Lower leg skin (tissue), 4 donors: ENCODE data around the gene FRRS1. TPM values are rescaled to one million over a fixed set of nuclear protein-coding genes. Genes with fewer than 3 reads are reported as not detected.
A peak's percentile ranks its signal among the peaks of the same experiment; 100 is the strongest.

Source experiments
- DNase-seq, 2 donors: peaks; one replicate each; pipeline ENCODE4 v3.0.0-alpha.2; 2019; ENCODE audit warnings: low spot score in 2 of 2
- H3K4me3 ChIP-seq: fragments of 200-600 bp; sonication (generic); 2 replicates; pipeline ENCODE4 v1.5.1; 2017; ENCODE audit warnings: mild to moderate bottlenecking, low read depth; ENCODE audit not compliant: poor library complexity, severe bottlenecking
- POLR2A ChIP-seq, 2 donors: fragments of 450-650 bp; IDR thresholded peaks; one replicate each; pipeline ENCODE4 v1.6.1; 2016 to 2017; ENCODE audit warnings: antibody characterized with exemption in 2 of 2, mild to moderate bottlenecking in 1 of 2, moderate library complexity in 1 of 2
- WGBS, 2 donors: methylation state at CpG; one replicate each; pipeline ENCODE4 v1.1.5; 2018; 5-methylcytosine and 5-hydroxymethylcytosine counted together
- intact Hi-C: fragments of 100-400 bp; cut with DNase I; formaldehyde crosslinking; loops from one replicate; pipeline ENCODE4 v1.15.0; 2023; ENCODE audit warnings: low total_unique reads
- total RNA-seq, 4 donors: library from RNA; depleted of rRNA; stranded (reverse); fragments of >200 nt; gene quantifications; one replicate each; pipeline ENCODE4 v1.1.0, GENCODE V29; 2016
- TF ChIP-seq, protein P1 (sequence below), 3 donors: fragments of 450-650 bp; IDR thresholded peaks; one replicate each; pipeline ENCODE4 v1.5.1; 2016; ENCODE audit warnings: antibody characterized with exemption in 3 of 3, mild to moderate bottlenecking in 3 of 3, moderate library complexity in 2 of 3

Gene FRRS1
- total RNA-seq, 4 donors from 2014 or later: 25.0 to 37.1 (median 28.2) TPM

DNA sequence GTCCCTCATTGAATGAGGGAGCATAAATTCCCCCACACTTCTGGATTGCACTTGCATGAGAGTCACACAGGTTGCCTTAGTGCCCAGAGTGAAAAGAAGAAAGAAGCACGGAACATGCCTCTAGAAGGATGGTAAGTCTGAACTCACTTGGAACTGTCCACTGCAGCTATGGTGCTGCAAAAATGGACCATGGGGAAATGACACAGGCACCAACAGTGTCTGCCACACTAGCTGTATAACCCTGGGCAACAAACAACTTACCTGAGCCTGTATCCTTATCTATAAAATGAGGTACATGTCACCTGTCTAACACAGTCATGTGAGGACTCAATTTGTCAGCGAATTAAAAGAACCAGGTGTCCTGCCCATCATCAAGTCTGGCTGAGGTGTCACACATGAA, 69.8 kb downstream of the FRRS1 start:
- intact Hi-C loops: no loop called here
- DNase-seq: no peak
- TF ChIP-seq, protein P1, sequence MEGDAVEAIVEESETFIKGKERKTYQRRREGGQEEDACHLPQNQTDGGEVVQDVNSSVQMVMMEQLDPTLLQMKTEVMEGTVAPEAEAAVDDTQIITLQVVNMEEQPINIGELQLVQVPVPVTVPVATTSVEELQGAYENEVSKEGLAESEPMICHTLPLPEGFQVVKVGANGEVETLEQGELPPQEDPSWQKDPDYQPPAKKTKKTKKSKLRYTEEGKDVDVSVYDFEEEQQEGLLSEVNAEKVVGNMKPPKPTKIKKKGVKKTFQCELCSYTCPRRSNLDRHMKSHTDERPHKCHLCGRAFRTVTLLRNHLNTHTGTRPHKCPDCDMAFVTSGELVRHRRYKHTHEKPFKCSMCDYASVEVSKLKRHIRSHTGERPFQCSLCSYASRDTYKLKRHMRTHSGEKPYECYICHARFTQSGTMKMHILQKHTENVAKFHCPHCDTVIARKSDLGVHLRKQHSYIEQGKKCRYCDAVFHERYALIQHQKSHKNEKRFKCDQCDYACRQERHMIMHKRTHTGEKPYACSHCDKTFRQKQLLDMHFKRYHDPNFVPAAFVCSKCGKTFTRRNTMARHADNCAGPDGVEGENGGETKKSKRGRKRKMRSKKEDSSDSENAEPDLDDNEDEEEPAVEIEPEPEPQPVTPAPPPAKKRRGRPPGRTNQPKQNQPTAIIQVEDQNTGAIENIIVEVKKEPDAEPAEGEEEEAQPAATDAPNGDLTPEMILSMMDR (IDR thresholded peaks at IDR 0.05): no peak
- no peak for TF ChIP-seq POLR2A (IDR thresholded peaks at IDR 0.05)
- no peak overlapping the region for H3K4me3 ChIP-seq
- WGBS, 2 donors: 88 to 92% methylated on average over 2 of the region's 2 CpGs

DNA sequence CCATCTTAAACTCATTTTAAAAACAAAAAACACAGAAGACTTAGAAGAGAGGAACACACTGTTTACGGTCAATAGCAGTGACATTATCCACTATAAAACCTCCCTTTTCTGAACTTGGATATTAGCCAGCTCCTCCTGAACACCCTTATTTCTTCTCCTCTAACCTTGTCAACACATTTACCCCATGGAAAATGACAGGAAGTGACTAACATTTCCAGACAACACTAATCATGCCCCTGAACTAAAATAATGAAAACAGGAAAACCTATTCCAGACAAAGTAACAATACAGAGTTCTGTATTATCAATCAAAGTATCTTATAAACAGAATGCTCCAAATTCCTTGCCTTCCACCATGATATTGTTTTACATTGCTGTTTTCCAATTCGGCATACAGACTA, 75.3 kb downstream of the FRRS1 start:
- no peak overlapping the region for H3K4me3 ChIP-seq
- DNase-seq: no peak
- intact Hi-C loops: no loop called here
- WGBS, 2 donors: 80 to 85% methylated on average over 2 of the region's 2 CpGs
- no peak for TF ChIP-seq POLR2A (IDR thresholded peaks at IDR 0.05)
- TF ChIP-seq, protein P1 (IDR thresholded peaks at IDR 0.05): no peak

DNA sequence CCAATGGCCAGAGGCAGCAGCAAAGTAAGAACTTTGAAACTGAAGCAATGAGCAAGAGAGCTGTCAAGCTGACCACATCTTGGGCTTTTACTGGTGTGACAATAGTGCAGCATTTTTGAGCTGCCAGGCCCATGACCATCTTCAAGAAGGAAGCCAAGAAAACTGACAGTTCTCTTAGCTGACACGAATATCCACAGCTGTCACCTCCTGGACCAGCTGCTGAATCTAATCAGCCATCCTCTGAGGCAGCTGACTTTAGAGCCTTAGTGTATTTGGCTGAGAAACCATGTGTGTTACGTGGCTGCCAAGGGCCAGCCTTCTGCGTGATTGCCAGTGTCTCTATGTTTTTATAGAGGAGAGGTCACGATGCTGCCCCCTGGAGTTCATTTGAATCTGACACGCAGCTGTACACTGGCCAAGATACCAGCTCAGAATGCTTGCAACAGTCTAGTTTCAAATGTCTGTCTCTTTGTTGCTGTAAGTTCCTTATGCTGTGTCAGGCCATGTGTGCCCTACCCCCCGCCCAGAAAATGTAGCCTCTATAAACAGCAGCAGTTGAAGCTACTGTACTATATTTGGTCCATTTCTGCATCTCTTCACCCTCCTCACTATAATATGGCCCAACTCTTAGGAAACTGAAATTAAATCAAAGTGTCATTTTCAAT, 80.8 kb downstream of the FRRS1 start:
- peak; percentile 89 to 95 for DNase-seq
- intact Hi-C loops: no loop called here
- TF ChIP-seq, protein P1 (IDR thresholded peaks at IDR 0.05): no peak
- no peak for TF ChIP-seq POLR2A (IDR thresholded peaks at IDR 0.05)
- no peak overlapping the region for H3K4me3 ChIP-seq
- WGBS, 2 donors: 7 to 15% methylated on average over 6 of the region's 6 CpGs

DNA sequence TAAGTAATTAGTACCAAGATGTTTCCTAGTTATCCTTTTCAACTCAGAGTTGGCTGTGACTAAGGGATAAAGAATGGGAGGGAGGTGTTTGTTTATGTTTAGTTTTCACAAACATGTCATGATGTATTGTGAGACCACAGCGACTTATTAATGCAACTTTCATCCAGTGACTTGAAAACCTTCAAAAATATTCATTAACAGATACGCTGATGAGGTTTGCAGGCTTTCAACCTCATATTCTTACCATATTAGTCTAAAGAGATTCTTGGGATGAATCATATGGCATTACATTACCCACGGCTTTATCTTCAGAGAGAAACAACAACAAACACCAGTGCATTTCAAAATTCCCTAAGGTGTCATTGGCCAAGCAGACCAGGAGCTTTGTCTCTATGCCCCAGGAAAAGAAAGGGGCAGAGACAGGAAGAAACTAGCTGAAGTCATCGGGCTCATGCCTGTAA, 84.1 kb downstream of the FRRS1 start:
- 63 to 80% methylated on average over 4 of the region's 4 CpGs for WGBS, 2 donors
- TF ChIP-seq POLR2A (IDR thresholded peaks at IDR 0.05): no peak
- TF ChIP-seq, protein P1 (IDR thresholded peaks at IDR 0.05): no peak
- intact Hi-C loops: no loop called here
- H3K4me3 ChIP-seq: no peak overlapping the region
- DNase-seq: no peak

DNA sequence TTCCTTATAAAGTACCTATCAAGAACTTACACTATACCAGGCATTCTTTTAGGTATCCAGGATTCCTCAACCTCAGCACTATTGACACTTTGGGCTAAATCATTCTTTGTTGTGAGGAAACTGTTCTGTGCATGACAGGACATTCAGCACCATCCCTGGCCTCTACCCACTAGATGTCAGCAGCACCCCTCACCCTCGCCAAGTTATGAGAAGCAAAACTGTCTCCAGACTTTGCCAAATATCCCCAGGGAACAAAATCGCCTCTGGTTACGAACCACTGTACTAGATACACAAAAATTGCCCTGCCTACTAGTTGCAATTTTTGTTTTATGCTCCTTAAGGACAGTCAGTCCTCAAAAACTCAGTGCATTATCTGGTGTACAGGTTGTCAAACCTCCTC, 84.9 kb downstream of the FRRS1 start:
- WGBS, 2 donors: 49 to 51% methylated on average over 3 of the region's 3 CpGs
- intact Hi-C loops: no loop called here
- no peak for DNase-seq
- no peak for TF ChIP-seq POLR2A (IDR thresholded peaks at IDR 0.05)
- TF ChIP-seq, protein P1 (IDR thresholded peaks at IDR 0.05): no peak
- H3K4me3 ChIP-seq: no peak overlapping the region

DNA sequence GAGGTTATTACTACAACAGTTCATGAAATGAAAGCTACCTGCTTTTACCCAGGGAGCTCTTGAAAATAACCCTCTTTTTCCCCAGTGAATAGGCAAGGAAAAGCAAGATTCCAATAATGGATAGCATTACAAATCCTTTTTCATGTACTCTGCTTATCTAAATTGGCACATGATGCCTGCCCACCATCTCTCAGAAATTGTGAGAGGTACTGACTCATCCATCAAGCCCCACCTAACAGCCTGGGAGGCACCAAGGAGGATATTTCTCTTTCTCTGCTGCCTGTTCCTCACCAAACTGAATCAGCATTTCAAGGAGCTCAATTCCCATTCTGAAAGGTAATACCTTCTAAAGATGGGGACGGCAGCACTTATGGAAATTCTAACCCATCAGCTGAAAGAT, 86.2 kb downstream of the FRRS1 start:
- TF ChIP-seq, protein P1 (IDR thresholded peaks at IDR 0.05): no peak
- no peak for TF ChIP-seq POLR2A (IDR thresholded peaks at IDR 0.05)
- no peak overlapping the region for H3K4me3 ChIP-seq
- DNase-seq: no peak
- 91 to 97% methylated on average over 1 of the region's 1 CpG for WGBS, 2 donors
- intact Hi-C loops: no loop called here
